Upper lobe of left lung (tissue), 4 donors: ENCODE measurements around the gene C15orf39.

ENCODE experiments used
- EP300 ChIP-seq, 4 donors: sonication (generic); formaldehyde crosslinking; IDR thresholded peaks; one replicate each; pipeline ENCODE4 v1.5.1; 2017; ENCODE audit warnings: antibody characterized with exemption in 4 of 4, control low read depth in 2 of 4
- POLR2A ChIP-seq, 4 donors: fragments of 450-650 bp; IDR thresholded peaks; one replicate each; pipeline ENCODE4 v1.5.1; 2016 to 2017; ENCODE audit warnings: antibody characterized with exemption in 4 of 4, mild to moderate bottlenecking in 2 of 4
- TF ChIP-seq, protein P1 (sequence below), 6 experiments: fragments of 450-650 bp in 4 of 6; fragments of 200-600 bp in 2 of 6; sonication (generic) in 2 of 6; IDR thresholded peaks; one replicate each; pipeline ENCODE4 v1.5.1; 2016 to 2019; ENCODE audit warnings: antibody characterized with exemption in 6 of 6

DNA sequence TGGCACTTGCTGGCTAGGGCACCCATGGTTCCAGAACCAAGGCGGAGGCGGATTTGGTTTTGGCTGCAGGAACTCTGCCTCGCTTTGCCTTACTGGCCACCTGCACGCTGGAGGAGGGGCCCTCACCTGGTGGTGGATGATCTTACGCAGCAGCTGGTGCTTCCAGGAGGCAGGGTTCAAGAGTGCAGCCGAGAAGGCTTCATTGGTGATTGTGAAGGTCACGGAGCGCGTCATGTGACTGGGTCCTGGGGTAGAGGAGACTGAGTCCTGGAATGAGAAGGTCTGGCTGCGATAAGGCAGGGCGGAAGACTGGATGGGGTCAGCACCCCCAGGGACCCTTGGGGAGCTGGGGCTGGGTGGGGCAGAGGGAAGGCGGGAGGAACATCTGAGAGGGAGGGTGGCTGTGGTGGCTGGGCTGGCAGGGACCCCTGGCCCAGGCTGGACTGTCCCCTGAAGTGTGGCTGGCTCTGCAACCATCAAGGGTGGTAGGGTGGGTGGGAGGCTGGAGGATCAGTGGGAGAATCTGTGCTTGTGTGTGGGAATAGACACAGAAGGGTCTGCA is 30.7 kb downstream of the C15orf39 start:
- TF ChIP-seq POLR2A (IDR thresholded peaks at IDR 0.05) = no peak
- TF ChIP-seq, protein P1, sequence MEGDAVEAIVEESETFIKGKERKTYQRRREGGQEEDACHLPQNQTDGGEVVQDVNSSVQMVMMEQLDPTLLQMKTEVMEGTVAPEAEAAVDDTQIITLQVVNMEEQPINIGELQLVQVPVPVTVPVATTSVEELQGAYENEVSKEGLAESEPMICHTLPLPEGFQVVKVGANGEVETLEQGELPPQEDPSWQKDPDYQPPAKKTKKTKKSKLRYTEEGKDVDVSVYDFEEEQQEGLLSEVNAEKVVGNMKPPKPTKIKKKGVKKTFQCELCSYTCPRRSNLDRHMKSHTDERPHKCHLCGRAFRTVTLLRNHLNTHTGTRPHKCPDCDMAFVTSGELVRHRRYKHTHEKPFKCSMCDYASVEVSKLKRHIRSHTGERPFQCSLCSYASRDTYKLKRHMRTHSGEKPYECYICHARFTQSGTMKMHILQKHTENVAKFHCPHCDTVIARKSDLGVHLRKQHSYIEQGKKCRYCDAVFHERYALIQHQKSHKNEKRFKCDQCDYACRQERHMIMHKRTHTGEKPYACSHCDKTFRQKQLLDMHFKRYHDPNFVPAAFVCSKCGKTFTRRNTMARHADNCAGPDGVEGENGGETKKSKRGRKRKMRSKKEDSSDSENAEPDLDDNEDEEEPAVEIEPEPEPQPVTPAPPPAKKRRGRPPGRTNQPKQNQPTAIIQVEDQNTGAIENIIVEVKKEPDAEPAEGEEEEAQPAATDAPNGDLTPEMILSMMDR (IDR thresholded peaks at IDR 0.05) = no peak
- no peak for TF ChIP-seq EP300 (IDR thresholded peaks at IDR 0.05)
